ENCODE data around the gene CMTM3.
A peak's percentile ranks its signal among the peaks of the same experiment; 100 is the strongest.
"Not testable (repeated sequence)": the region's sequence is repeated elsewhere in the genome, so short reads cannot be mapped to it uniquely, and the experiment has no call there.

CMTM3 gene

GRCh38 chr16:66581246-66581952 lies 23.1 kb upstream of the CMTM3 start:
- H3K4me3 ChIP-seq (ENCODE audit: low read depth, low read length): no peak overlapping the region

GRCh38 chr16:66585481-66586239 lies 18.8 kb upstream of the CMTM3 start:
- H3K4me3 ChIP-seq (ENCODE audit: low read depth, low read length): no peak overlapping the region

DNA sequence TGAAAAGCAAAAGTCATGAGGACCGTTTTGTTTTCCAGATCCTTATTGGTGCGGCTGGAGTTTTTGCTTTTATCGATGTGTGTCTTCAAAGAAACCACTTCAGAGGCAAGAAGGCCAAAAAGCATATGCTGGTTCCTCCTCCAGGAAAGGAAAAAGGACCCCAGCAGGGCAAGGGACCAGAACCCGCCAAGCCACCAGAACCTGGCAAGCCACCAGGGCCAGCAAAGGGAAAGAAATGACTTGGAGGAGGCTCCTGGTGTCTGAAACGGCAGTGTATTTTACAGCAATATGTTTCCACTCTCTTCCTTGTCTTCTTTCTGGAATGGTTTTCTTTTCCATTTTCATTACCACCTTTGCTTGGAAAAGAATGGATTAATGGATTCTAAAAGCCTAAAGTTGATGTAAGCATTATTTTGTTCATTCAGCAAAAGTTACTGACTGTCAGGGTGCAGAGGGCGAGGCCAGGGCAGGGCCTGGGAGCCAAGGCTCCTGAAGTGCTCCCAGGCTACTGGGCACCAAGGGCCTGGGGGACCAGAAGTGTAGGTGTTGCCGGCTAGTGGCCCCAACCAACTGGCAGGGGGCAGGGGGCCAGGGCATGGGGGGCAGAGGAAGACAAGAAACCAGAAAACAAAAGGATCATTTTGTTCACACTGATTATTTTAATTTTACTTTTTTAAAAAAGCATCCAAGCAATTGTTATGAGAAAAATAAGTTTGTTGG lies 16.5 kb upstream of the CMTM3 start:
- no peak overlapping the region for H3K4me3 ChIP-seq (ENCODE audit: low read depth, low read length)

DNA sequence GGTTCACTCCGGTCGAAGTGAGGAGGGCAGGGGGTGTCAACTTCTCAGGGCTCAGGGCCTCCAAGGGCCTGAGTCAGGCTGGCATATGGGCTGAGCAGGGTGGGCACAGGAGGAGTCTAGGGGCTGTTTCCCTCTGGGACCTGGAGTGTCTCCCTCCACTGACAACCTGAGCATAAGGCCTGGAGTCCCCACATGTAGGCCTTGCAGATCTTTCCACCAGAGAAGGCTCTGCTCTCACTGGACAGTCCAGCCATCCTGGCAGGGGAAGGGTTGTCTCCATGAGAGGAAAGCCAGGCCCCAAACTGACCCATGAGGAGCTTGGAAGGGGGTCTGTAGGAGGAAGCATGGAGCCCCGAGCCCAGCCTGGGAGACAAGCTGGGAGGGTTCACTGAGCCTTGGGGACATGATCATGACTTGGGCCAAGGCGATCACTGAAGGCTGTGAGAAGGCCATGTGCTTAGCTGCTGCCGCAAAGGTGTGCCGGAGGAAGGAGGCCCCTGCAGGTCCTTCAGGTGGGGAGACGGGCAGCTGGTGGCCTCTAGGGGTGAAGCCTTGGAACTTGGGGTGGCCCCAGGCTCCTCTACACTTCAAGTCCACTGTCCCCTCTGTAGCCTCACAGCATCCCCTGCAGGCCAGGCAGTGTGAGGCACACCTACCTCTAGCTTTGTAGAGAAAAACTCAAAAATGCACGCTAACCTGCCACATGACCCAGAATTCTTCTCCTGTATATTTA lies 15.4 kb upstream of the CMTM3 start:
- no peak overlapping the region for H3K4me3 ChIP-seq (ENCODE audit: low read depth, low read length)

DNA sequence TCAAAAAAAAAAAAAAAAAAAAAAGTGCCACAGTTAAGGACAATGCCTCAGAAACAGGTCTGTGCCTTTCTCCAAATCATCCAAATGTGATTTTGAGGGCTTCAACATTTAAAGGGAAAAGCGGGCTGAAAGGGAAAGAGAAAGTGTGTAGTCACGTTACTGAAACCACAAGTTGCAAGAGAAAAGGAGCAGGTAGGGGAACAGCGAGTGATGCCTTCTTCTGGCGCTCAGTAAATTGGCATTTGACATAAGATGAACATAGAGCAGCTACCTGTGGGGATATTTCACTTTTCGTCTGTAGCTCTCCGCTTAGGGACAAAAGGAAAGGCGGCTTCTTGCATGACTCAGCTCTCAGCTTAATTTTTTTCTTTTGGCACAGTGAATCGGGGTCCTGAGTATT lies 14.2 kb upstream of the CMTM3 start:
- H3K4me3 ChIP-seq (ENCODE audit: low read depth, low read length): no peak overlapping the region

DNA sequence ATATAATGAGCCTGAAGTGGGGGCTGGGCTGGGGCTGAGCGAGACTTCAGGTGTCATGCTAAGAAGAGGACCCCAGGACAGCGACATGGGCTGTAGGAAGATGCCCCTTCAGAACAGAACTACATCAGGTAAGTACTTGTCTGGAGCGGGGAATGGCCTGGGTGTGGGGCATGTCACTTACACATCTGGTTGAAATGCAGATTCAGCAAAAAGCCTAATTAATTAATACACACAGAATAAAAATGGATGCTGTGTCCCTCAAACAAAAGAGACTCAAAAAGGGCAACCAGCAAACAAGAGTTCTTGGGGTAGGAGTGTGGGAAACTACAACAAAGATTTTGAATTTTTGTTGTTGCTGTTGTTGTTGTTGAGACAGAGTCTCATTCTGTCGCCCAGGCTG lies 13.5 kb upstream of the CMTM3 start:
- H3K4me3 ChIP-seq (ENCODE audit: low read depth, low read length): no peak overlapping the region

- H3K4me3 ChIP-seq (ENCODE audit: low read depth, low read length): no peak overlapping the region
These were observed 12.3 kb upstream of the CMTM3 start for GRCh38 chr16:66592241-66592640.

DNA sequence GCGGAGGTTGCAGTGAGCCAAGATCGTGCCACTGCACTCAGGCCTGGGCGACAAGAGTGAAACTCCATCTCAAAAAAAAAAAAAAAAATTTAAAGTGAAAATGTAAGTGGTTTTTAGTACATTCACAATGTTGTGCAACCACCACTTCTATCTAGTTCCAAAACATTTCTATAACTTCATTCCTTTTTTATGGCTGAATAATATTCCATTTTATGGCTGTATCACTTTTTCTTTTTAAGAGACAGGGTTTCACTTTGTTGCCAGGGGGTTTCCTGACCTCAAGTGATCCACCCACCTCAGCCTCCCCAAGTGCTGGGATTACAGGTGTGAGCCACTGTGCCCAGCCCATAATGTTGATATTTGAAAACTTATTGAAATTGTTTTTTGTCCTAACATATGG lies 11.7 kb upstream of the CMTM3 start:
- no peak overlapping the region for H3K4me3 ChIP-seq (ENCODE audit: low read depth, low read length)

GRCh38 chr16:66594739-66595138 lies 9.8 kb upstream of the CMTM3 start:
- H3K4me3 ChIP-seq (ENCODE audit: low read depth, low read length): no peak overlapping the region

GRCh38 chr16:66596559-66596958 lies 7.9 kb upstream of the CMTM3 start:
- not testable (repeated sequence) for H3K4me3 ChIP-seq (ENCODE audit: low read depth, low read length)

GRCh38 chr16:66596986-66597848 lies 7.3 kb upstream of the CMTM3 start:
- no peak overlapping the region for H3K4me3 ChIP-seq (ENCODE audit: low read depth, low read length)

DNA sequence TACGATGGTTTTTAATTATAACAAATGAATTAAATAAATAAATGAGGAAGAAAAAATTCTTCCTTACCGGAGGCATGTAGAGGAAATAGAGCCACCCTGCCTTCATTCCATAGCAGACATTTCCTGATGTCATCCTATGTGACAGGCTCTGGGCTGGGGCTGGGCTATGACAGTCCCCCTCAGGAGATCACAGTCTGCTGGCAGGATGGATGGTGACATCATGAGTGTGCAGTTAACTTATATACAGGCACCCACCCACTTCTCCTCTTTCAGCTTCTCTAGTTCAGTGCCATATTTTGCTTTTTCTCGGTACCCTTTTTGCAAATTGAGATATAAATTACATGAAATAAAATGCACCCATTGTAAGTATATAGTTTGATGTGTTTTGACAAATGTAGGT lies 6.4 kb upstream of the CMTM3 start:
- H3K4me3 ChIP-seq (ENCODE audit: low read depth, low read length): no peak overlapping the region

GRCh38 chr16:66599726-66600125 lies 4.8 kb upstream of the CMTM3 start:
- H3K4me3 ChIP-seq (ENCODE audit: low read depth, low read length): no peak overlapping the region

GRCh38 chr16:66600477-66600876 lies 4.0 kb upstream of the CMTM3 start:
- H3K4me3 ChIP-seq (ENCODE audit: low read depth, low read length): no peak overlapping the region

DNA sequence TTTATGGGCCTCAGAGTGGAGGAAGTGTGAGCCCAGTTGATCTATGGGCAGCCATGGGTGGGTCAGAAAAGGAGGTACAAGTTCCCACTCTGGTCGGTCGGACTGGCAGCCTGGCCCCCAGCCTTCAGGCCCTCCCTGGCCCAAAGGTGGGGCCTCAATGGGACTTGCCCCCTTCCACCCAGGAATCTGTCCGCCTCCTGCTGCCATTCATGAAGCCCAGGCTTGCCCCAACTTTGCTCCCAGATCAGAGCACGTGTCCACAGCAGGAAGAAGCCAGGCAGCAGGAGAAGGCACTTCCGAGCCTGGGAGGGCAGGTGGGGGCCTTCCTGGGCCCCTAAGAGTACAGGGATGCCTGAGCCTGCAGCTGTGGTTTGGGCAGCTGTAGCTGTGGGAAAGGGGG lies 3.0 kb upstream of the CMTM3 start:
- H3K4me3 ChIP-seq (ENCODE audit: low read depth, low read length): no peak overlapping the region

DNA sequence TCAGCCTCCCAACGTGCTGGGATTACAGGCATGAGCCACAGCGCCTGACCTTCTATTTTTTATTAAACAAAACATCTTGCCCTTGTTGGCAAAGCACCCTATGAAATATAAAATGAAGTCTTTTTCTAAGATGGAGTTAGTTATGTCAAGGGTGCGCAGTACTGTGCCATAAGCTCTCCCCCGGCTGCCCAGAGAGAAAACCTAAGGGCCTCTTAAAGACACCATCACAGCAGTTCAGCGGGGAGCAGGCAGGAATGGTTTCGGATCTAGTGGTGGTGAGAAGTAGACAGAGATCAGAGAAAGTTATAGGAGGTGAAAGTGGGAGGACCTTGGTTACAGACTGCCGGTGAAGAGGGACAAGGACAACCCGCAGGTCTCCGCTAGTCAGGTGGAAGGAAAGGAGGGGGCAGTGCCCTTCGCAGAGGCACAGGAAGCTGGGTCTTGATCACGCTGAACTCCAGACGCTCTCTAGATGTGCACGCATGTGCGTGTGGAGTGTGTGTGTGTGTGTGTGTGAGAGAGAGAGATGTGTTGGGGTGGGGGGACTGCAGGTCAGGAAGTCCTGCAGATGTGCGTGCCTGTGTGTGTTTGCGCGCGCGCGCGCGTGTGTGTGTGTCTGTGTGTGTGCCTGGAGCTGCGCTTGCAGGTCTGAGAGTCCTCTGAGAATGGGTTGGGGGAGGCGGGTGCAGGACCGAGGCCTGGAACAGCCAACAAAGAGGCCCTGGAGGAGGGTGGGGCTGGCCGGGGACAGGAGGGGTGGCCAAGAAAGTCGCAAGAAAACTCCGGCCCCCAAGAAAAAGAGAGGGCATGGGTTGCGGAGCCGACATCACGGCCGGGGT lies 748 bp upstream of the CMTM3 start:
- peak overlapping the region; percentile 62 for H3K4me3 ChIP-seq (ENCODE audit: low read depth, low read length)

- H3K4me3 ChIP-seq (ENCODE audit: low read depth, low read length): peak overlapping the region; percentile 43
These were observed 874 bp downstream of the CMTM3 start for GRCh38 chr16:66605177-66605978.

- peak overlapping the region; percentile 43 for H3K4me3 ChIP-seq (ENCODE audit: low read depth, low read length)
These were observed 1.7 kb downstream of the CMTM3 start for GRCh38 chr16:66605979-66606751.
